Ishikawa (cell line): Measurements from ENCODE around the gene DAGLB.

ENCODE experiments used
- CEBPB ChIP-seq: IDR thresholded peaks from 2 replicates; pipeline ENCODE4 v1.6.1; 2012
- CREB1 ChIP-seq: IDR thresholded peaks from 2 replicates; pipeline ENCODE4 v1.6.1; 2012; ENCODE audit warnings: low read depth
- EGR1 ChIP-seq: IDR thresholded peaks from 2 replicates; pipeline ENCODE4 v1.6.1; 2012
- EP300 ChIP-seq: IDR thresholded peaks from 2 replicates; pipeline ENCODE4 v1.6.1; 2012; ENCODE audit warnings: borderline replicate concordance
- FOXM1 ChIP-seq: IDR thresholded peaks from 2 replicates; pipeline ENCODE4 v1.6.1; 2012; ENCODE audit warnings: low read depth, borderline replicate concordance
- NFIC ChIP-seq: IDR thresholded peaks from 2 replicates; pipeline ENCODE4 v1.6.1; 2012
- RAD21 ChIP-seq: IDR thresholded peaks from 2 replicates; pipeline ENCODE4 v1.6.1; 2012; ENCODE audit warnings: low read depth
- TAF1 ChIP-seq: IDR thresholded peaks from 2 replicates; pipeline ENCODE4 v1.6.1; 2012; ENCODE audit warnings: low read depth, mild to moderate bottlenecking
- TCF12 ChIP-seq: IDR thresholded peaks from 2 replicates; pipeline ENCODE4 v1.6.1; 2012; ENCODE audit warnings: low read depth
- TEAD4 ChIP-seq: IDR thresholded peaks from 2 replicates; pipeline ENCODE4 v1.6.1; 2012
- YY1 ChIP-seq: IDR thresholded peaks from 2 replicates; pipeline ENCODE4 v1.6.1; 2012; ENCODE audit warnings: low read depth
- ZBTB7A ChIP-seq: IDR thresholded peaks from 2 replicates; pipeline ENCODE4 v1.6.1; 2012; ENCODE audit warnings: low read depth
- TF ChIP-seq, protein P1 (sequence below): IDR thresholded peaks from 2 replicates; pipeline ENCODE4 v1.6.1; 2012
- TF ChIP-seq, protein P2 (sequence below): IDR thresholded peaks from 2 replicates; pipeline ENCODE4 v1.6.1; 2012
- TF ChIP-seq, protein P3 (sequence below): IDR thresholded peaks from 2 replicates; pipeline ENCODE4 v1.6.1; 2012; ENCODE audit warnings: low read depth, mild to moderate bottlenecking

DAGLB gene

DNA sequence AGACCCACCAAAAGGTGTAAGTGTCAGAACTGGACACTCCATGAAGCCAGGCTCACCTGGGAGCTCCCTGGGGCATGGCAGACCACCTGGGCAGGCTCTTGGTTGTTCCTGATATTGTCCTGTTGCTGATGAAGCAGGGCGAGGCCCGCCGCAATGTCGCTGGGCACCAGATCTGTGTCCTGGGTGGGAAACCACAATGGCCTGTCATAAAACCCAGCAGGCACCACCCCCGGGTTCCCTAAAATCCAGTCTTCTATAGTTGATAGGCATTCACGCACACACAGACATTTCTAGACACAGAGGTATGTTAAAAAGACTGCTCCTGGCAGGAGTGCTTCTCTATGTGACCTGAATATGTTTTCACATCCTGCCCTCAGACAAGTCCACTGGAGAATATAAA, 15.0 kb downstream of the DAGLB start:
- TF ChIP-seq, protein P1, sequence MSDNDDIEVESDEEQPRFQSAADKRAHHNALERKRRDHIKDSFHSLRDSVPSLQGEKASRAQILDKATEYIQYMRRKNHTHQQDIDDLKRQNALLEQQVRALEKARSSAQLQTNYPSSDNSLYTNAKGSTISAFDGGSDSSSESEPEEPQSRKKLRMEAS, result no peak
- TF ChIP-seq, protein P2, sequence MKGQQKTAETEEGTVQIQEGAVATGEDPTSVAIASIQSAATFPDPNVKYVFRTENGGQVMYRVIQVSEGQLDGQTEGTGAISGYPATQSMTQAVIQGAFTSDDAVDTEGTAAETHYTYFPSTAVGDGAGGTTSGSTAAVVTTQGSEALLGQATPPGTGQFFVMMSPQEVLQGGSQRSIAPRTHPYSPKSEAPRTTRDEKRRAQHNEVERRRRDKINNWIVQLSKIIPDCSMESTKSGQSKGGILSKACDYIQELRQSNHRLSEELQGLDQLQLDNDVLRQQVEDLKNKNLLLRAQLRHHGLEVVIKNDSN, result no peak
- TF ChIP-seq NFIC, result no peak
- no peak for TF ChIP-seq CEBPB
- TF ChIP-seq RAD21, result no peak
- TF ChIP-seq TEAD4, result no peak
- no peak for TF ChIP-seq FOXM1
- no peak for TF ChIP-seq ZBTB7A
- TF ChIP-seq EGR1, result no peak
- no peak for TF ChIP-seq TAF1
- no peak for TF ChIP-seq EP300
- TF ChIP-seq YY1, result no peak
- no peak for TF ChIP-seq TCF12

DNA sequence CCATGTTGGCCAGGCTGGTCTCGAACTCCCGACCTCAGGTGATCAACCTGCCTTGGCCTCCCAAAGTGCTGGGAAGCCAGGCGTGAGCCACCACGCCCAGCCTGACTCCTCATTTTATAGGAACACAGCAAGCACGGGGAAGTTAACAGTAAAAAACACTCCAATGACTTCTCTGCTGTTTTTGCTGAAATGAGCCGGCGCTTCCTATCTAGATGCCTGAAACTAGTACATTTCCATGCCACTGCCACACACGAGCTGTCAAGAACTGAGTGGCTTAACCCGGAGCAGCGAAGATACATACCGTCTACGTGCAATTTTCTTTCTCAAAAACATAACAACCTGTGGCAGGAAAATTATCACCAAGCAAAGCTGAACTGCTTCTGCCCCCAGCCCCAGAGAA, 16.8 kb downstream of the DAGLB start:
- TF ChIP-seq EP300, result no peak

DNA sequence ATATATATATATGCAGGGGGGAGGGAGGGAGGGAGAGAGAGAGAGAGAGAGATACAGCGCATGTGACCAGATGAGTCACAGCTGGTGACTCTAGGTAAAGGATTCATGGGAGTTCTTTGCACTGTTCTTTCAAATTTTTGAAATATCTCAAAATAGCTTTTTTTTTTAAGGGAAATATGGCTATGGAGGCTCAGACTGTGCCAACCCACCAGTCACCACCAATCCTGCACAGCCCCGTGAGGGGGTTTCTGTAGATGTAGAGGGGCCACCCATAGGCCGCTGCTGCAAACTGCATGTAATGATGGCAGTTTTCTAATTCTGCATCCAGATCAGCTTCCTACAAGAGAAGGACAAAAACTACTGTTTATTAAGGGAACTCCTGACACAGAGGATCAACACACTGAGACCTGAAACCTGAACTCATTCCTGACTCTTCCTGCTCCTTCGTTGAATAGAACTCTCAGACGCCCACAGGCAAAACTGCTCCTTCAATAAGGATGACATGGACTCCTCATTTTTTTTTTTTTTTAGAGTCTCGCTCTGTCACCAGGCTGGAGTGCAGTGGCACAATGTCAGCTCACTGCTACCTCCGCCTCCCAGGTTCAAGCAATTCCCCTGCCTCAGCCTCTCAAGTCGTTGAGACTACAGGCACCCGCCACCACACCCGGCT, 17.3 kb downstream of the DAGLB start:
- TF ChIP-seq EGR1, result no peak
- TF ChIP-seq FOXM1, result no peak
- no peak for TF ChIP-seq CREB1
- TF ChIP-seq TAF1, result no peak
- no peak for TF ChIP-seq NFIC

DNA sequence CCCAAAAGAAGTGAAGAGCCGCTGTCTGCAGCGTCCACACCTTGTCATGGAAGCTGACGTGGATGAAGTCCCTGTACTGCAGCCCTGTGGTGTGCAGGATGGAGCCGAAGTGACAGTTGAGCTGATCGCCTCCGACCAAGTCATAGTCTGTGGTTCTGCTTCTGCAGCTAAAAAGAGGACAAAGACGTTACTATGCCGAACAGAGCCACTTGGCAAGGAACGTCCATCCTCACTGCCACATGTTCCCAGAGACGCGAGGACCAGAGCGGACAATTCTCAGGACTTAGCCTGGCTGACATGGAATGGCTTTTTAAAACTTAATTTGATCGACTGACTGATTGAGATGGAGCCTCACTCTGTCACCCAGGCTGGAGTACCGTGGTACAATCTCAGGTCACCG, 21.8 kb downstream of the DAGLB start:
- no peak for TF ChIP-seq FOXM1
- TF ChIP-seq, protein P1, result no peak
- TF ChIP-seq NFIC, result no peak
- TF ChIP-seq, protein P2, result no peak
- TF ChIP-seq TCF12, result no peak
- TF ChIP-seq EGR1, result no peak
- no peak for TF ChIP-seq ZBTB7A
- no peak for TF ChIP-seq YY1
- no peak for TF ChIP-seq TEAD4
- TF ChIP-seq CEBPB, result no peak
- no peak for TF ChIP-seq RAD21
- TF ChIP-seq CREB1, result no peak
- TF ChIP-seq, protein P3, sequence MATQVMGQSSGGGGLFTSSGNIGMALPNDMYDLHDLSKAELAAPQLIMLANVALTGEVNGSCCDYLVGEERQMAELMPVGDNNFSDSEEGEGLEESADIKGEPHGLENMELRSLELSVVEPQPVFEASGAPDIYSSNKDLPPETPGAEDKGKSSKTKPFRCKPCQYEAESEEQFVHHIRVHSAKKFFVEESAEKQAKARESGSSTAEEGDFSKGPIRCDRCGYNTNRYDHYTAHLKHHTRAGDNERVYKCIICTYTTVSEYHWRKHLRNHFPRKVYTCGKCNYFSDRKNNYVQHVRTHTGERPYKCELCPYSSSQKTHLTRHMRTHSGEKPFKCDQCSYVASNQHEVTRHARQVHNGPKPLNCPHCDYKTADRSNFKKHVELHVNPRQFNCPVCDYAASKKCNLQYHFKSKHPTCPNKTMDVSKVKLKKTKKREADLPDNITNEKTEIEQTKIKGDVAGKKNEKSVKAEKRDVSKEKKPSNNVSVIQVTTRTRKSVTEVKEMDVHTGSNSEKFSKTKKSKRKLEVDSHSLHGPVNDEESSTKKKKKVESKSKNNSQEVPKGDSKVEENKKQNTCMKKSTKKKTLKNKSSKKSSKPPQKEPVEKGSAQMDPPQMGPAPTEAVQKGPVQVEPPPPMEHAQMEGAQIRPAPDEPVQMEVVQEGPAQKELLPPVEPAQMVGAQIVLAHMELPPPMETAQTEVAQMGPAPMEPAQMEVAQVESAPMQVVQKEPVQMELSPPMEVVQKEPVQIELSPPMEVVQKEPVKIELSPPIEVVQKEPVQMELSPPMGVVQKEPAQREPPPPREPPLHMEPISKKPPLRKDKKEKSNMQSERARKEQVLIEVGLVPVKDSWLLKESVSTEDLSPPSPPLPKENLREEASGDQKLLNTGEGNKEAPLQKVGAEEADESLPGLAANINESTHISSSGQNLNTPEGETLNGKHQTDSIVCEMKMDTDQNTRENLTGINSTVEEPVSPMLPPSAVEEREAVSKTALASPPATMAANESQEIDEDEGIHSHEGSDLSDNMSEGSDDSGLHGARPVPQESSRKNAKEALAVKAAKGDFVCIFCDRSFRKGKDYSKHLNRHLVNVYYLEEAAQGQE, result no peak
- TF ChIP-seq TAF1, result no peak
- no peak for TF ChIP-seq EP300

DNA sequence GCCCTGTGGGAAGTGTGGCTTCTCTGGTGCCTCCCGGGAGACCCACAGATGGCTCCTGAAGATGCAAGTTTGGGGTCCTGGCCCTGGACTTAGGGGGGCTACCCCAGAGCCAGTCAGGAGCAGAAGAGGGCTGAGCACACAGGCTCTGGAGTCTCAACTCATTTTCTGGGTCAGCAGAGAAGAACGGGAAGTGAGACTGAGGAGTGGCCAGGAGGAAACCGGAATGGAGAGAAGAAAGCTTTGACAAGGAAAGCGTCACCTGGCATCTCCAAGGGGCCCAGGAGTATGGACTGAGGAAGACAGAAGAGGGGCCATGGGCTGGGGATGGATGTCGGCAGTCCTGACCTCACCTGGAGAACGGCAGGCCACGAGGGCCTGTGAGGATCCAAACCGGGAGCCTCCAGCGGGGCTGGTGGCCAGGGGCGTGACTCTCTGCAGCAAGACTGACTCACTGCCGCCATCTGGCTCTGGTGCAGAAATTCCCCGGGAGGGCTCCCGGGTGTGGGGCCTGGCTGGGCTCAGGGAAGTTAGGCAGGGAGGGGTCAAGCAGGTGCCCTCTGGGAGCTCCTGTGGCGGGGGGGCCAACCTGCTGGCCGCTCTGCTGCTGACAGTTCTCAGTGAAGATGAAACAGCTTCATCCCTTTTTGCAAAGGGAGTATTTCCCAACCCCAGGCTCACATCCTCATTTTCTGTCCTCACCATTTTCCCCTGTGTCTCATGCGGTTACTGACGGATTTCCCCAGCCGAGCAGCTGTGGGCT, 23.6 kb downstream of the DAGLB start:
- TF ChIP-seq RAD21, result peak; percentile 25; the same call in 1 of the 2 replicates
- TF ChIP-seq, protein P2, result no peak

DNA sequence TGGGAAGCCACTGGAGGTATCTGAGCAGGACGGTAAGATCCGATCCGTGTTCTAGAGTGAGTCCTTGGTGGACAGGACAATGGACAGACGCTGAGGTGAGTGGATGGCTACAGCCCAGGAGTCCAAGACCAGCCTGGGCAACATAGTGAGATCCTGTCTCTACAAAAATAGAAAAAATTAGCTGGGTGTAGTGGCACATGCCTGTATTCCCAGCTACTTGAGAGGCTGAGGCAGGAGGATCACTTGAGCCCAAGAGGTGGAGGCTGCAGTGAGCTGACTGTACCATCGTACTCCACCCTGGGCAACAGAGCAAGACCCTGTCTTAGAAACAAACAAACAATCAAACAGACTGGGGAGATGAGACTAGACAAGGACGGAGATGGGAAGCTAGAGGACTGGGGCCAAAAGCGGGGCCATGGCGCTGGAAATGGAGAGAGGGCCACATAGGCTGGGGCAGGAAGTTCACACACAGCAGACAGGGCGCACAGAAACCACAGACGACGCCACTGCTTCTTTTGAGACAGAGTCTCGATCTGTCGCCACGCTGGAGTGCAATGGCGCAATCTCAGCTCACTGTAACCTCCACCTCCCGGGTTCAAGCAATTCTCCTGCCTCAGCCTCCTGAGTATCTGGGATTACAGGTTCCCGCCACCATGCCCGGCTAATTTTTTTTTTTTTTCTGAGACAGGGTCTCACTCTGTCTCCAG, 24.7 kb downstream of the DAGLB start:
- no peak for TF ChIP-seq TEAD4
- TF ChIP-seq NFIC, result no peak
- no peak for TF ChIP-seq FOXM1
- TF ChIP-seq EP300, result no peak
- no peak for TF ChIP-seq EGR1
- TF ChIP-seq, protein P3, result no peak
- no peak for TF ChIP-seq TAF1
- TF ChIP-seq TCF12, result no peak
- TF ChIP-seq ZBTB7A, result no peak
- TF ChIP-seq RAD21, result no peak
- no peak for TF ChIP-seq CEBPB
- TF ChIP-seq YY1, result no peak
- no peak for TF ChIP-seq CREB1
- TF ChIP-seq, protein P2, result no peak
- TF ChIP-seq, protein P1, result no peak
